Kidney (tissue), 14 donors: ENCODE measurements around the gene ENOX1. TPM values are rescaled to one million over a fixed set of nuclear protein-coding genes. Genes with fewer than 3 reads are reported as not detected.

Experiments
- DNase-seq, 5 donors: peaks; one replicate each; pipeline ENCODE4 v3.0.0-alpha.2; 2013 to 2020
- FAIRE-seq: peaks from 2 replicates; lab custom pipeline; 2012; peaks lifted over from hg19 to GRCh38; lab: Jason Lieb, UNC
- H3K27ac ChIP-seq, 2 donors: one replicate each; pipeline ENCODE4 v1.7.0; 2013; ENCODE audit warnings: low read depth in 2 of 2, low read length in 2 of 2, inconsistent platforms in 1 of 2
- H3K27me3 ChIP-seq: one replicate; pipeline ENCODE4 v1.7.1; 2013; ENCODE audit warnings: low read length, inconsistent platforms; ENCODE audit not compliant: control insufficient read depth, insufficient read depth
- H3K36me3 ChIP-seq, 3 donors: one replicate each; pipeline versions ENCODE4 v1.7.0 to v1.7.1; 2013; ENCODE audit warnings: low read length in 3 of 3, control low read depth in 1 of 3, inconsistent platforms in 1 of 3; ENCODE audit not compliant: insufficient read depth in 3 of 3, control insufficient read depth in 2 of 3
- H3K4me1 ChIP-seq, 3 donors: one replicate each; pipeline versions ENCODE4 v1.7.0 to v1.7.1; 2013; ENCODE audit warnings: low read length in 3 of 3, inconsistent platforms in 1 of 3, low read depth in 1 of 3; ENCODE audit not compliant: control insufficient read depth in 2 of 3, insufficient read depth in 2 of 3
- H3K4me3 ChIP-seq, 3 donors: one replicate each; pipeline versions ENCODE4 v1.7.0 to v1.8.1; 2013; ENCODE audit warnings: low read length in 3 of 3, control low read depth in 1 of 3, inconsistent platforms in 1 of 3
- H3K9ac ChIP-seq, 3 donors: one replicate each; pipeline versions ENCODE4 v1.7.0 to v1.7.1; 2013; ENCODE audit warnings: low read length in 3 of 3, control low read depth in 1 of 3, inconsistent platforms in 1 of 3
- H3K9me3 ChIP-seq, 3 donors: one replicate each; pipeline versions ENCODE4 v1.7.0 to v1.7.1; 2013; ENCODE audit warnings: low read length in 3 of 3, control low read depth in 1 of 3, inconsistent platforms in 1 of 3; ENCODE audit not compliant: control insufficient read depth in 2 of 3, insufficient read depth in 1 of 3
- CTCF ChIP-seq: IDR thresholded peaks from 3 replicates; pipeline ENCODE4 v1.5.1; 2012; ENCODE audit warnings: mild to moderate bottlenecking, moderate library complexity, borderline replicate concordance; ENCODE audit not compliant: insufficient read depth; ENCODE audit errors: extremely low read depth
- intact Hi-C: fragments of 100-400 bp; cut with DNase I; formaldehyde crosslinking; loops from one replicate; pipeline ENCODE4 v1.11.1; 2022
- polyA plus RNA-seq: library from polyadenylated mRNA; stranded (reverse); fragments of 350-450 nt; fragmentation: Illumina TruSeq; extraction: RNeasy Lipid Tissue Mini Kit (QIAGEN cat#74804); gene quantifications from one replicate; pipeline ENCODE4 v1.2.3, GENCODE V29; 2014; ENCODE audit warnings: low read depth, low replicate concordance; ENCODE audit not compliant: insufficient read depth
- total RNA-seq: library from RNA; stranded (reverse); fragmentation: NEBNext Ultra II Directional; extraction: Animal tissue kit (Norgen Biotek cat#: 25700); gene quantifications from one replicate; pipeline ENCODE4 v1.2.1, GENCODE V29; 2021
- donor health status: control.
- donor health status: control.
- donor health status: control.
- donor health status: control.
- donor health status: control.
- donor health status: DM: yes; HTN: yes; CAD: no.
- donor health status: Normal renal cell carcinoma (clear cell type).

Gene ENOX1
- total and polyA plus RNA-seq, 2 donors from 2014 or later = 4.9 to 6.8 TPM

GRCh38 chr13:43478902-43479301 lies 307.9 kb downstream of the ENOX1 start:
- TF ChIP-seq CTCF = no peak
- intact Hi-C loops = no loop called here
- Histone ChIP-seq H3K9ac (no peak overlapping the region), H3K4me3 (no peak overlapping the region), H3K27ac (no peak overlapping the region), H3K36me3 (no peaks in the 10 kb centered on the region), H3K4me1 (no peaks in the 10 kb centered on the region), H3K9me3 (no peaks in the 10 kb centered on the region), H3K27me3 (no peaks in the 10 kb centered on the region)
- FAIRE-seq (no peak), DNase-seq (no peak)

- Histone ChIP-seq H3K27me3 (no peaks in the 10 kb centered on the region), H3K4me3 (no peak overlapping the region), H3K27ac (no peak overlapping the region), H3K4me1 (no peaks in the 10 kb centered on the region), H3K9me3 (no peaks in the 10 kb centered on the region), H3K9ac (no peak overlapping the region), H3K36me3 (no peaks in the 10 kb centered on the region)
- TF ChIP-seq CTCF = no peak
- DNase-seq (no peak), FAIRE-seq (no peak)
- intact Hi-C loops = no loop called here
Measured at GRCh38 chr13:43478211-43478610, 308.6 kb downstream of the ENOX1 start.

GRCh38 chr13:43475140-43475539 lies 311.6 kb downstream of the ENOX1 start:
- H3K4me3 ChIP-seq = no peak overlapping the region
- H3K36me3 ChIP-seq = no peaks in the 10 kb centered on the region
- no peaks in the 10 kb centered on the region for H3K27me3 ChIP-seq
- no peaks in the 10 kb centered on the region for H3K9me3 ChIP-seq
- FAIRE-seq (no peak), DNase-seq (no peak)
- no peak for TF ChIP-seq CTCF
- no peak overlapping the region for H3K9ac ChIP-seq
- no peaks in the 10 kb centered on the region for H3K4me1 ChIP-seq
- no peak overlapping the region for H3K27ac ChIP-seq
- intact Hi-C loops = no loop called here

GRCh38 chr13:43473437-43473836 lies 313.3 kb downstream of the ENOX1 start:
- TF ChIP-seq CTCF = no peak
- no peak for FAIRE-seq
- Histone ChIP-seq H3K9ac (no peak overlapping the region), H3K27ac (no peak overlapping the region), H3K4me1 (no peaks in the 10 kb centered on the region), H3K9me3 (no peaks in the 10 kb centered on the region), H3K4me3 (no peak overlapping the region), H3K36me3 (no peaks in the 10 kb centered on the region), H3K27me3 (no peaks in the 10 kb centered on the region)
- no peak for DNase-seq
- intact Hi-C loops = no loop called here
